Measurements from ENCODE around the gene PROCA1.

GRCh38 chr17:28743243-28744103 is 31.8 kb upstream of the PROCA1 start, which contains the start of gene TRAF4:
- TF ChIP-seq POLR2A (IDR thresholded peaks at IDR 0.05): peak; percentile 99
- TF ChIP-seq CTCF (IDR thresholded peaks at IDR 0.05): peak in 4 of 6 experiments; percentile 24 to 44 (median 42)
